ENCODE data around the gene TEX19. TPM values are rescaled to one million over a fixed set of nuclear protein-coding genes. Genes with fewer than 3 reads are reported as not detected.

TEX19 gene
- not detected for total RNA-seq

DNA sequence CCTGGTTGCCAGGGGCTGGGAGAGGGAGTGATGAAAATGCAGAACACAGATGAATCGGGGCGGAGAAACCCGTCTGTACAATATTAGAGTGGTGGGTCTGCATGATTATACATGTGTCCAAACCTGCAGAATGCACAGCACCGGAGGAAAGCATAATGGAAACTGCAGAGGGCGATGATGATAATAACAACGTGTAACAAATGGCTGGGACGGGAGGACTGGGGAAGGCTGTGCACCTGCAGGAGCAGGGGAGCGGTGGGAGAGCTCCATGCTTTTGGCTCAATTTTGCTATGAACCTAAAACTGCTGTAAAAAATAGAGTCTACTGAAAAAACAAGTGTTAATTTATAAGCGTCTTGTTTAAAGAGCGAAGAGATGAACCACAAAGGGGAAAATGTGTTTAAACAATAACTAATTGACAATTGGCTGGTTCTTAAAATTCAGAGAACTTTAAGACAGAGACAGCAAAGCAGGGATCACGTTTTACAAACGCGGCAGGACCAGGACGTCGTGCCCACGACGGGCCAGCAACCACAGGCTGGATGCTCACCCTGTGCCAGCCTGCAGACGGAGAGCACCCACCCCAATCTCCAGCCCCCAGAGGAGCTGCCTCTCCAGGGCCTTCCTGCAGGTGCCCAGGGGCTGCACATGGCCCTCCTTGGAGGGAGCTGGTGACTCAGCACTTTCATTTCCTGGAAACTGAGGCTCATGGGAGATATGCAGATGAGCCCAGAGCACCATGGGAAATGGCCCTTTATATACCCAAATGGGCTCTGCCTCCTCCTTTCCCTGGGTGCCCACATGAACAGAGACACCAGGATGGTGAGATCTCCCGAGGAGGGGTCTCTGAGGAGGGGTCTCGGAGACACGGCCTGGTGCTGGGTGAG lies at the start of gene TEX19:
TEX19 (plus strand) TSS at position 783 of the 886 bp plus-strand sequence. CDS start 2,904 bp downstream, outside the sequence.
- no peak for DNase-seq

GRCh38 chr17:82309656-82310570 lies 49.1 kb upstream of the TEX19 start:
- no peak for DNase-seq

GRCh38 chr17:82310877-82311276 lies 48.2 kb upstream of the TEX19 start:
- no peak for DNase-seq

GRCh38 chr17:82311971-82312370 lies 47.1 kb upstream of the TEX19 start:
- DNase-seq = no peak

DNA sequence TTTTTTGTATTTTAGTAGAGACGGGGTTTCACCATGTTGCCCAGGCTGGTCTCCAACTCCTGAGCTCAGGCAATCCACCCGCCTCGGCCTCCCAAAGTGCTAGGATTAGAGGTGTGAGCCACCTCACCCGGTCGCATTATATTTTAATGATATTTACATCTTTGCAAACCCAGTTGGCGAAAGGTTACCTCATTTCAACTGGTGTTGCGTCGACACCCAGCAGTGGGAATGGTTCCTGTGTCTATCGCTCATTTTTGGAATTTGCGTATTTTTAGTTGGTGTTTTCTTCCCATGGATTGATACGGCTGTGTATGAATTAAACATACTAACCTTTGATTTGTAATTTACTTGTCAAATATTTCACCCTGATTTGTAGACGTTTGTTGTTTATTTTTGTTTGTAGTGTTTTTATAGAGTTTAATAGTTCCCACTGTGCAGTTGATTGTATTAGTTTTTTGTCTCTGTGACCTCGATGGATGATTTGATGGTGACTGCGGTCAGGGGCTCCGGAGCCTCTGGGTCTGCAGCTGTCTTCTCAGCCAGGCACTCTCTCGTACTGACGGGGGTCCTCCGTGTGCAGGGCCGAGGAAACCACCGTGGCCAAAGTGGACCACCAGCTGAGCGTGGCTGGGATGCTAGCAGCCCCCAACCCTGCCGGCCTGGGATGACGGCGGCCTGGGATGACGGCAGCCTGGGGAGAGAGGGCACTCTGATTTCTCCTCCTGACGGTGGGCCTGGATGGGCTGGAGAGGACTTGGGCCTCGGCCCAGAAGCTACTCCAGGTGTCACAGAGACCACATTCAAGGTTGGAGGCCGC lies 45.6 kb upstream of the TEX19 start:
- DNase-seq = no peak

DNA sequence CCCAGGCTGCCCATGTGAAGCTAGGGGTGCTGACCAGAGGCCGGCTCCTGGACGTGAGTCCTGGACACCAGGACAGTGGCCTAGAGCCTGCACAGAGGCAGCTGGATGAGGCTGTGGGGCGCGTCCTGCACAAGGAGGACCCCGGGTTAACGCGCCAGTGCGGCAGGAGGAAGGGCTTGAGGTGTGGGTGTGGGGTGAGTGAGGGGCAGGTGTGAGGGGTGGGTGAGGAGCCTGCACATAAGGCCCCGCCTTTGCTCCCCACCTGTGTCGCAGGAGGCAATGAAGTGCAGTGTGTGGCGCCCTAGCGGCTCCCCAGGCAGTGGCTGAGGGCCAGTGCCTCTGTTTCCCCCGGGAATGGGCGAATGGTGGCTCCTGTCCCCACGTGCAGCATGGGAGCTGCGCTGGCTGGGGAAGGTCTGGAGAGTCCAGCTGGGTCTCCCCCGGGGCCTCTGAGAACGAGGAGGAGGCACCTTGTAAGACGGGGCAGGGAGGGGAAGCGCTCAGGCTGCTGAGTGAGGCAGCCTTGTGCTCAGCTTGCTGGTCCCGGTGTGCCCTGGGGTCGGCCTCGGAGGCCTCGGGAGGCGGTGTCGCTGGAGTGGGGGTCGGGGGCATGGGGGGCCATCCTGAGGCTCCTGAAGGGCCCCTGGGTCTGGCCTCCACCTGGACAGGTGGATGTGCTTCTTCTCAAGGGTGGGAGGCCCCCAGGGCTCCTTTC lies 44.9 kb upstream of the TEX19 start:
- DNase-seq = no peak

- DNase-seq = no peak
Observed at GRCh38 chr17:82314727-82315605, 44.1 kb upstream of the TEX19 start.

DNA sequence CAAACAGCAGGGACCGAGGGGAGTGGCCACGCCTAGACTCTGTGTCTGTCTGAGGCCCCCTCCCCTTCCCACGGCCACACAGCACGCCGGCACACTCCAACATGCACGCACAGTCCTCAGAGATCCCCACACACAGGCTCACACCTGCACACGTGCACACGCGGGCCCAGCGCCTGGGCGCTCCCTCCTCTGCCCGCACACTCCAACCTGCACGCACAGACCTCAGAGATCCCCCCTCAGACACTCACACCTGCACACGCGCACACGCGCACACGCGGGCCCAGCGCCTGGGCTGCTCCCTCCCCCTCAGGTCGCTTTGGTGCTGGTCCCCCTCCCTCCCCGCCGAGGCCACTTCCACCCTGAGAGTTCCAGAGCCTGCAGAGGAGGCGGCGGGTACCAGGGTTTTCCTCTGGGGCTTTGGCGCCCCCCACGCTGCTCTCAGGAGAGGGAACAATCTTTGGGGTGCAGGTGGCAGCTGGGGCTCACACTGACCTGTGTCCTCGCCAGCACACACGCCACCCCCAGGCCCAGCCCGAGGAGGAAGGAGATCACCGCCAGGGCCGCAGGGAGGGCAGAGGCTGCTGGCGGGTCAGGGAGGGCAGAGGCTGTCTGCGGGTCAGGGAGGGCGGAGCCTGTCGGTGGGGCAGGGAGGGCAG lies 43.2 kb upstream of the TEX19 start:
- no peak for DNase-seq

GRCh38 chr17:82316651-82317393 lies 42.2 kb upstream of the TEX19 start:
- DNase-seq = no peak

DNA sequence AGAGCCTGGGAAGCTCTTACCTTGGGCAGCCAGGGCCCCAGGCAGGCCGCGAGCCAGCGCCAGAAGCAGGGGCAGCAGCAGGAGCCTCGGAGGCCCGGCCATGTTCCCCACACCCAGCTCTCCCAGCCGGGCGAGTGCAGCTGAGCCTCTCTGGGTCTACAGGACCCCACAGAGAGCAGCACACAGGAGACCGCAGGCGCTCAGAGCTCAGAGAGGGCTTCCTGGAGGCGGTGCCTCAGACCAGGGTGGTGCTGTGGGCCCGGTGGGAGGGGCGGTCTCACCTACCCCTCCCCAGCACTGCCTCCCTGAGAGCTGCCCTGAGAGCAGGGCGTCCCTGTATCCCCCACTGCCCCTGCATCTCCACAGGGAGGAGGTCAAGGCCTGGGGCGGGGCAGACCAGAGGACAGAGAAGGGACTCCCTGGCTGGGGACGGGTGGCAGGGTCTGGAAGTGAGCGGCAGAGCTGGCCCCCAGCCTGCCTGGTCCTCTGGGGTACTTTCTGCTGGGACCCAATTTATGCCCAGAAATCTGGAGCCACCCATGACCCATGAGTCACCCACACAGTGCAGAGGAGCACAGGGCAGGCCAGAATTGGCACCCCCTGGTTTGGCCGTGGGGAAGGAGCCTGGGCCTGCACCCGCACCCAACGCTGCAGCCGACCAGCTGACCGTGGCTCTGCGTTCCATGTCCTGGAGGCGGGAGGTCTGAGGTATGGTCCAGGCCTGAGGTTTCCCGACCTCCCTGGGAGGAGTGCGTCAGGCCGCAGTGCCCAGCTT lies 41.5 kb upstream of the TEX19 start, which contains the start of gene CD7:
CD7 (minus strand) TSS at position 215 of the 775 bp plus-strand sequence; CDS start at position 102, 113 bp downstream.
- DNase-seq = no peak

- no peak for DNase-seq
Observed at GRCh38 chr17:82318169-82318498, 40.9 kb upstream of the TEX19 start.

- no peak for DNase-seq
Observed at GRCh38 chr17:82318772-82319606, 40.1 kb upstream of the TEX19 start.

DNA sequence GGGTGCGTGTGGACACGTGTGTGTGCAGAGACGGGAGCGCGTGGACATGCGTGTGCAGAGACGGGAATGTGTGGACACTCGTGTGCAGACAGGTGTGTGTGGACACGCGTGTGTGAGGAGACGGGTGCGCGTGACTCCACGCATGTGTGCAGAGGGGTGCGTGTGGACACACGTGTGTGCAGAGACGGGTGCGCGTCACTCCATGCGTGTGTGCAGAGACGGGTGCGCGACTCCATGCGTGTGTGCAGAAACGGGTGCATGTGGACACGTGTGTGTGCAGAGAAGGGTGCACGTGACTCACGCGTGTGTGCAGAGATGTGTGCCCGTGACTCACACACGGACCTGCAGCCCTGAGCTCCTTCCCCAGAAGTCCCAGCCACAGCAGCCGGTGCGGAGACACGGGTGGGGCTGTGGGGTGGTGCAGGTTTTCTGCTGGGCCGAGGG lies 39.4 kb upstream of the TEX19 start:
- no peak for DNase-seq

DNA sequence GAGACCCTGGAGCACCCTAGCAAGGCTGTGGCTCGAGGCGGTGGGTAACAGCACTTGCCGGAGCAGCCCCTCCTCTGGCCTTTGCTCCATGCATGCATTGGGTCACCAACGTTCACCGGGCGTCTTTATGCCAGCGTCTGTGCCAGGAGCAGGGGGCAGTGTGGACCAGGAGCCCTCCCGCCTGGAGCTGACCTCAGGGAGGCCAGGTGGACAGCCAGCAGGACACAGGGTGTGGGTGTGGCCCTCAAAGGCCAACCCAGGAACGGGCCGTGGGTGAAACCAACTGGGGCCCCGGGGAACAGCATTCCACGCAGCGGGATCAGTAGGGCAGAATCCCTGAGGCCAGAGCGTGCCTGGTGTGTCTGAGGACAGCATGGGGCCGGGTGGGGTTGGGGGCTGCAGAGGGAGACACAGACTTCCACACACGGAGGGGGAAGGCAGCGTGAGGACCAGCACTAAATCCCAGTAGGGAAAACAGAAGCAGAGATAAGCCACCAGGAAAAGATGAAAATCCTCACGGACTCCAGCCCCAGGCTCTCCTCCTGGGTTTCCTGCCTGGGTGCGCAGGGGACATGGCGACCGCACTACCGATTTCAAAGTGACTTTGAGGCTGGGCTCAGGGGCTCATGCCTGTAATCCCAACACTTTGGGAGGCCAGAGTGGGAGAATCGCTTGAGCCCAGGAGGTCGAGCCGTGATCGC lies 38.8 kb upstream of the TEX19 start:
- no peak for DNase-seq

DNA sequence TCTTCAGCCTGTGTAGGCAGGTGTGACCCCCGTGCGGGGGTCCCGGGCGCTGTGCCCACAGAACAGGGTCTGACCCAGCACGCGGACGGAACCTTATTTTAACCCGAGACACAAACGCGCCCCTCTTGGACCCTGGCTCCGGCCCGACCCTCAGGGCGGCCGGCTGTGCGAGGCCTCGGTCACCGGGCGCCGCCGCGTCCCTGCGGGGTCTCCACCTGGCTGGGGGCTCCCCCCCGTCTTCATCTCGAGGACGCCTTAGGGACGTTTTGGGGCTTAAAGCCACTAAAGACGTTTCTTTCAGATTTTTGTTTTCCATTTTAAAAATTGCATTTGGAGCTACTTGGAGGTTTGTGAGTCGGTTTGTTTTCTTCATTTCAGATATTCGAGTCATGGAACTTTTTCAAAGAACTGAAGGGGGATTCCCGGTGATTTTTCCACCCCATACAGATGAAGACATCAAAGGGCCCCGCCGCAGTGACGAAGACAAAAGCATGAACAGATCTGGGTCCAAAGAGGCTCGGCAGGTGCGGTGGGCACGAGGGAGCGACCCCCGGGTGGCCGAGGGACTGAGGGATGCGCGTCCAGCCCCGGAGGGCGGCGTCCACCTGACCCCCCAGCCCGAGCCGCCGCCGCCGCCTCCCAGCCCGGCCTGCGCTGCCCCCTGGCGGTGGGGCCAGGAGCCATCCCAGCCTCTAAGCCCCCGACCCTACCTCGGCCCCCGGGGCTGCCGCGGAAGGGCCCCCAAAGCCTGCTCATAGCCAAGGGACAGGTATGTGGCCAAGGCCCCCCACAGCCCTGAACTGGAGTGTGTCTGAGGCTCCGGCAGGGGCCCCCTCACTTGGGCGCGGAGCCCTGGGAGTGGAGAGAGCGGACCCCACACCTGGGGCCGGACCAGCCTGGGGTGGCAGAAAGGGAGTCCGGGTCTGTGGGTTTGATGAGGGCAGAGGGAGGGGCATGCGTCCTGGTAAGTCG lies 37.8 kb upstream of the TEX19 start:
- DNase-seq = no peak
